ENCODE measurements around the gene USP7.

GRCh38 chr16:9012848-9013507 lies 49.3 kb upstream of the USP7 start:
- TF ChIP-seq CTCF (IDR thresholded peaks at IDR 0.05) (no peak), ZFX (IDR thresholded peaks at IDR 0.05; ENCODE audit: borderline replicate concordance) (no peak)

Data from 22Rv1 (cell line).